Muscle layer of duodenum (tissue), 2 donors: ENCODE results near the gene HOGA1.
"Not testable (repeated sequence)": the region's sequence is repeated elsewhere in the genome, so short reads cannot be mapped to it uniquely, and the experiment has no call there.

ENCODE experiments used
- H3K27ac ChIP-seq: one replicate; pipeline ENCODE4 v1.7.0; 2013; ENCODE audit warnings: mild to moderate bottlenecking, low read length
- H3K27me3 ChIP-seq: one replicate; pipeline ENCODE4 v1.7.0; 2013; ENCODE audit warnings: low read depth, mild to moderate bottlenecking, control low read depth, low read length
- H3K36me3 ChIP-seq, 2 donors: one replicate each; pipeline ENCODE4 v1.7.0; 2013; ENCODE audit warnings: low read length in 2 of 2, control low read depth in 1 of 2, mild to moderate bottlenecking in 1 of 2; ENCODE audit not compliant: insufficient read depth in 2 of 2, control insufficient read depth in 1 of 2
- H3K4me1 ChIP-seq, 2 donors: one replicate each; pipeline ENCODE4 v1.7.0; 2013; ENCODE audit warnings: low read length in 2 of 2, mild to moderate bottlenecking in 2 of 2, control low read depth in 1 of 2, moderate library complexity in 1 of 2; ENCODE audit not compliant: insufficient read depth in 2 of 2, control insufficient read depth in 1 of 2
- H3K4me3 ChIP-seq, 2 donors: one replicate each; pipeline ENCODE4 v1.7.0; 2013; ENCODE audit warnings: low read length in 2 of 2, low read depth in 1 of 2, mild to moderate bottlenecking in 1 of 2
- H3K9me3 ChIP-seq, 2 donors: one replicate each; pipeline ENCODE4 v1.7.0; 2013; ENCODE audit warnings: low read length in 2 of 2, control low read depth in 1 of 2, mild to moderate bottlenecking in 1 of 2; ENCODE audit not compliant: control insufficient read depth in 1 of 2
- donor health status: healthy.

HOGA1 gene

GRCh38 chr10:97642471-97643159, 58.4 kb downstream of the HOGA1 start:
- not testable (repeated sequence) for H3K4me3 ChIP-seq, H3K4me1 ChIP-seq, H3K9me3 ChIP-seq, H3K27ac ChIP-seq, H3K36me3 ChIP-seq, H3K27me3 ChIP-seq

- no peaks in the 10 kb centered on the region for H3K27me3 ChIP-seq
- H3K9me3 ChIP-seq, result no peaks in the 10 kb centered on the region
- no peak overlapping the region for H3K27ac ChIP-seq
- peaks cover 6 to 9% of the 10 kb centered on the region in 2 donors for H3K4me1 ChIP-seq
- no peak overlapping the region for H3K4me3 ChIP-seq
- H3K36me3 ChIP-seq, result peaks cover 0 to 9% of the 10 kb centered on the region in 2 donors
These were observed 59.3 kb downstream of the HOGA1 start for GRCh38 chr10:97643441-97643985.

GRCh38 chr10:97644936-97645335, 60.7 kb downstream of the HOGA1 start:
- H3K27me3 ChIP-seq, result no peaks in the 10 kb centered on the region
- no peak overlapping the region for H3K27ac ChIP-seq
- H3K36me3 ChIP-seq, result peaks cover 0 to 9% of the 10 kb centered on the region in 2 donors
- H3K4me3 ChIP-seq, result no peak overlapping the region
- H3K4me1 ChIP-seq, result peaks cover 6 to 9% of the 10 kb centered on the region in 2 donors
- no peaks in the 10 kb centered on the region for H3K9me3 ChIP-seq

- H3K4me1 ChIP-seq, result no peaks in the 10 kb centered on the region
- H3K9me3 ChIP-seq, result no peaks in the 10 kb centered on the region
- peaks cover 12 to 21% of the 10 kb centered on the region in 2 donors for H3K36me3 ChIP-seq
- no peaks in the 10 kb centered on the region for H3K27me3 ChIP-seq
- H3K4me3 ChIP-seq, result no peak overlapping the region
- no peak overlapping the region for H3K27ac ChIP-seq
These were observed 63.4 kb downstream of the HOGA1 start for GRCh38 chr10:97647556-97647955.

GRCh38 chr10:97648562-97649404, 64.6 kb downstream of the HOGA1 start:
- Histone ChIP-seq H3K36me3 (peaks cover 16 to 30% of the 10 kb centered on the region in 2 donors), H3K27ac (peak overlapping the region; percentile 78), H3K4me3 (no peak overlapping the region), H3K27me3 (no peaks in the 10 kb centered on the region), H3K4me1 (no peaks in the 10 kb centered on the region), H3K9me3 (no peaks in the 10 kb centered on the region)

- not testable (repeated sequence) for H3K9me3 ChIP-seq, H3K27me3 ChIP-seq, H3K4me3 ChIP-seq, H3K4me1 ChIP-seq
- Histone ChIP-seq H3K27ac (peak overlapping the region; percentile 78), H3K36me3 (peaks cover 16 to 29% of the 10 kb centered on the region in 2 donors)
These were observed 65.2 kb downstream of the HOGA1 start for GRCh38 chr10:97649405-97649750.

GRCh38 chr10:97650726-97651125, 66.5 kb downstream of the HOGA1 start:
- no peaks in the 10 kb centered on the region for H3K4me1 ChIP-seq
- H3K36me3 ChIP-seq, result peaks cover 20 to 24% of the 10 kb centered on the region in 2 donors
- no peaks in the 10 kb centered on the region for H3K9me3 ChIP-seq
- H3K4me3 ChIP-seq, result no peak overlapping the region
- no peaks in the 10 kb centered on the region for H3K27me3 ChIP-seq
- H3K27ac ChIP-seq, result no peak overlapping the region

GRCh38 chr10:97651773-97652172, 67.6 kb downstream of the HOGA1 start:
- Histone ChIP-seq H3K4me1 (no peaks in the 10 kb centered on the region), H3K9me3 (no peaks in the 10 kb centered on the region), H3K36me3 (peaks cover 30 to 34% of the 10 kb centered on the region in 2 donors), H3K4me3 (no peak overlapping the region), H3K27ac (no peak overlapping the region), H3K27me3 (no peaks in the 10 kb centered on the region)

- peaks cover 28 to 52% of the 10 kb centered on the region in 2 donors for H3K36me3 ChIP-seq
- H3K4me1 ChIP-seq, result no peaks in the 10 kb centered on the region
- H3K27ac ChIP-seq, result no peak overlapping the region
- no peaks in the 10 kb centered on the region for H3K9me3 ChIP-seq
- no peaks in the 10 kb centered on the region for H3K27me3 ChIP-seq
- H3K4me3 ChIP-seq, result no peak overlapping the region
These were observed 72.6 kb downstream of the HOGA1 start for GRCh38 chr10:97656777-97657176.

GRCh38 chr10:97659589-97659988, 75.4 kb downstream of the HOGA1 start:
- Histone ChIP-seq H3K36me3 (peaks cover 33 to 59% of the 10 kb centered on the region in 2 donors), H3K27ac (no peak overlapping the region), H3K9me3 (no peaks in the 10 kb centered on the region), H3K4me1 (no peaks in the 10 kb centered on the region), H3K4me3 (no peak overlapping the region), H3K27me3 (no peaks in the 10 kb centered on the region)
